Coronary artery (tissue), 2 donors: ENCODE data around the gene TRAF1.
A peak's percentile ranks its signal among the peaks of the same experiment; 100 is the strongest.

Source experiments
- DNase-seq: peaks from one replicate; pipeline ENCODE4 v3.0.0-alpha.2; 2017; ENCODE audit warnings: low spot score
- H3K27ac ChIP-seq, 2 donors: fragments of 200-600 bp; sonication (generic); one replicate each; pipeline ENCODE4 v1.5.1; 2016 to 2019
- H3K4me3 ChIP-seq: fragments of 200-600 bp; sonication (generic); 2 replicates; pipeline ENCODE4 v1.5.1; 2016; ENCODE audit warnings: mild to moderate bottlenecking, moderate library complexity
- TF ChIP-seq, protein P1 (sequence below): fragments of 200-600 bp; sonication (generic); IDR thresholded peaks from one replicate; pipeline ENCODE4 v1.5.1; 2019; ENCODE audit warnings: antibody characterized with exemption

TRAF1 gene

DNA sequence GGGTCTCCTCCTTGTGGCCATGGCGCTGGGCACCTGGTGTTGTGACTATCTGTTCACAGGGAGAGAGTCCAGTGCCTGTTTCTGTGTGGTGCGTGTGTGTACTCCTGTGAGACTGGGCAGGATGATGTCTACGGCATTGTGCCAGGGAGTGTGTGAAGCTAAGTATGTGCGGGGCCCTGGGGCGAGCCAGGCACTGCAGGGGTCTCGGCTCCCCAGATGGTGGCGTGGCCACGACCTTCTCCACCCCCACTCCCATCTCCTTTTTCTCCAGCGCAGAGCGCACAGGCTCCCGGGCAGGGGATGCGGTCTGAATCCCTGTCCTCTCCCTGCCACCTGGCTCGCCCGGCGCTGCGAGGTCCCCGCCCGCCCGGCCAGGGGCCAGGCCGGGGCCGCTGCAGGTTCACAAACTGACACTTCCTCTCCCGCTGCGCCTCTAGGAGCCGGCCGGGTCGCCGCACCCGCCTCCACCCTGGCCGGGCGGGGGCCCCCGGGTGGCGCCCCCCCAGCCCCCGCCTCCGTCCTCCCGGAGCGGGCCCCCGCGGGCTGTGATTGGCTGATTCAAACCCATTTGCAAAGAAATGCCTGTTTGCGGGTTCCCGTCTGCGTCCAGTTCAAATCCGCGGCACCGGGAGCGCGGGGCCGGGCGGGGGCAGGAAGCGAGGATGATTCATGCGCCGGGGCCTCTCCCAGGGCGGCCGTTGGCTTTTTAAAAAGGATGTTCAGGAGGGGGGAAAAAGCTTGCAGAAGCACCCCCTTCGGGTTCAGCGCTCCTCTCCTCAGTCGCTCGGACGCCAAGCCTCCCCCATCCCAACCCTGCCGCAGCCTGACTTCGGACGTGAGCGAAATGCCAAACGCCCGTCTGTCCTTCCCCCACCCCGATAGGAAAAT lies 50.4 kb downstream of the TRAF1 start:
- Histone ChIP-seq H3K27ac (peak overlapping the region; percentile 96 to 99), H3K4me3 (peak overlapping the region; percentile 91)
- peak; percentile 92 for DNase-seq
- TF ChIP-seq, protein P1, sequence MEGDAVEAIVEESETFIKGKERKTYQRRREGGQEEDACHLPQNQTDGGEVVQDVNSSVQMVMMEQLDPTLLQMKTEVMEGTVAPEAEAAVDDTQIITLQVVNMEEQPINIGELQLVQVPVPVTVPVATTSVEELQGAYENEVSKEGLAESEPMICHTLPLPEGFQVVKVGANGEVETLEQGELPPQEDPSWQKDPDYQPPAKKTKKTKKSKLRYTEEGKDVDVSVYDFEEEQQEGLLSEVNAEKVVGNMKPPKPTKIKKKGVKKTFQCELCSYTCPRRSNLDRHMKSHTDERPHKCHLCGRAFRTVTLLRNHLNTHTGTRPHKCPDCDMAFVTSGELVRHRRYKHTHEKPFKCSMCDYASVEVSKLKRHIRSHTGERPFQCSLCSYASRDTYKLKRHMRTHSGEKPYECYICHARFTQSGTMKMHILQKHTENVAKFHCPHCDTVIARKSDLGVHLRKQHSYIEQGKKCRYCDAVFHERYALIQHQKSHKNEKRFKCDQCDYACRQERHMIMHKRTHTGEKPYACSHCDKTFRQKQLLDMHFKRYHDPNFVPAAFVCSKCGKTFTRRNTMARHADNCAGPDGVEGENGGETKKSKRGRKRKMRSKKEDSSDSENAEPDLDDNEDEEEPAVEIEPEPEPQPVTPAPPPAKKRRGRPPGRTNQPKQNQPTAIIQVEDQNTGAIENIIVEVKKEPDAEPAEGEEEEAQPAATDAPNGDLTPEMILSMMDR: no peak

GRCh38 chr9:120875643-120875953 lies 51.0 kb downstream of the TRAF1 start:
- Histone ChIP-seq H3K4me3 (peak overlapping the region; percentile 91), H3K27ac (peak overlapping the region; percentile 96 to 99)
- TF ChIP-seq, protein P1: no peak
- no peak for DNase-seq

- TF ChIP-seq, protein P1: no peak
- Histone ChIP-seq H3K4me3 (no peak overlapping the region), H3K27ac (peak overlapping the region; percentile 96 to 99)
- DNase-seq: no peak
Observed at GRCh38 chr9:120875195-120875565, 51.4 kb downstream of the TRAF1 start.

GRCh38 chr9:120874226-120875194 lies 52.1 kb downstream of the TRAF1 start:
- TF ChIP-seq, protein P1: no peak
- peak overlapping the region in 1 of 2 donors; percentile 99 for H3K27ac ChIP-seq
- no peak overlapping the region for H3K4me3 ChIP-seq
- DNase-seq: no peak

DNA sequence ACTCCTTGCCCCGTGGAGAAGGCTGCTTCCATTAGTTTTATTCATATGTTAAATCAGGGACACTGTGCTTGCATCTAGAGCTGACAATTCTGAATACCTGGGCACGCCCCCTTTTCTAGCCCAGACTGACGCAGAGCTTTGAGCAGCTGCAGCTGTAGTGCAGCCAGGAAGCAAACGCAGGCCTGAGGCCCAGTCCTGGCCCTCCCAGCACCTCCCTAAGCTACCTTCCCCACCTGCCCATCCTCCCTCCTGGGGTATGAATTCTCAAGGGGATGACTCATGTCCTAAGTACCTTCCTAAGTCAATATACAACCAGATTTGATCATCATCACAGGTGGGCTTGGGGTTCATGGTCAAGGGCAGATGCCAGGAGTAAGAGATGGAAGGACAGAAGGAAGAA lies 53.1 kb downstream of the TRAF1 start:
- TF ChIP-seq, protein P1: no peak
- no peak overlapping the region for H3K4me3 ChIP-seq
- DNase-seq: no peak
- no peak overlapping the region for H3K27ac ChIP-seq

GRCh38 chr9:120872791-120873502 lies 53.6 kb downstream of the TRAF1 start:
- TF ChIP-seq, protein P1: no peak
- Histone ChIP-seq H3K4me3 (no peak overlapping the region), H3K27ac (no peak overlapping the region)
- no peak for DNase-seq
